Endothelial cell (in vitro differentiated cells): ENCODE measurements around the gene THAP6. TPM values are rescaled to one million over a fixed set of nuclear protein-coding genes. Genes with fewer than 3 reads are reported as not detected.
"Not testable (repeated sequence)": the region's sequence is repeated elsewhere in the genome, so short reads cannot be mapped to it uniquely, and the experiment has no call there.

Experiments
- DNase-seq: peaks from one replicate; pipeline ENCODE4 v3.0.0; 2021; ENCODE audit warnings: low spot score
- H3K27ac Mint-ChIP-seq: one replicate; pipeline ENCODE4 v1.8.0; 2021; ENCODE audit warnings: mixed read lengths, inconsistent platforms; ENCODE audit not compliant: unreplicated experiment
- H3K27me3 Mint-ChIP-seq: one replicate; pipeline ENCODE4 v1.8.0; 2021; ENCODE audit warnings: mild to moderate bottlenecking, moderate library complexity, mixed read lengths, inconsistent platforms; ENCODE audit not compliant: unreplicated experiment
- H3K36me3 Mint-ChIP-seq: one replicate; pipeline ENCODE4 v1.8.0; 2021; ENCODE audit warnings: mild to moderate bottlenecking, low read depth, mixed read lengths, inconsistent platforms; ENCODE audit not compliant: unreplicated experiment
- H3K4me1 Mint-ChIP-seq: one replicate; pipeline ENCODE4 v1.8.0; 2021; ENCODE audit warnings: mild to moderate bottlenecking, mixed read lengths, inconsistent platforms; ENCODE audit not compliant: unreplicated experiment
- H3K4me3 Mint-ChIP-seq: one replicate; pipeline ENCODE4 v1.8.0; 2021; ENCODE audit warnings: mild to moderate bottlenecking, mixed read lengths, inconsistent platforms; ENCODE audit not compliant: unreplicated experiment
- H3K9me3 Mint-ChIP-seq: one replicate; pipeline ENCODE4 v1.8.0; 2021; ENCODE audit warnings: mixed read lengths, inconsistent platforms; ENCODE audit not compliant: unreplicated experiment
- total RNA-seq: library from RNA; stranded (reverse); fragmentation: NEBNext Ultra II Directional; extraction: Animal tissue kit (Norgen Biotek cat#: 25700); gene quantifications from one replicate; pipeline ENCODE4 v1.2.1, GENCODE V29; 2021; ENCODE audit not compliant: unreplicated experiment
- TF ChIP-seq, protein P1 (sequence below): fragments of 200-600 bp; sonication (generic); IDR thresholded peaks from one replicate; pipeline ENCODE4 v1.5.0; 2021; ENCODE audit warnings: antibody characterized with exemption; ENCODE audit not compliant: unreplicated experiment

THAP6 gene
- total RNA-seq, 1 donor from 2014 or later: 7.3 TPM

DNA sequence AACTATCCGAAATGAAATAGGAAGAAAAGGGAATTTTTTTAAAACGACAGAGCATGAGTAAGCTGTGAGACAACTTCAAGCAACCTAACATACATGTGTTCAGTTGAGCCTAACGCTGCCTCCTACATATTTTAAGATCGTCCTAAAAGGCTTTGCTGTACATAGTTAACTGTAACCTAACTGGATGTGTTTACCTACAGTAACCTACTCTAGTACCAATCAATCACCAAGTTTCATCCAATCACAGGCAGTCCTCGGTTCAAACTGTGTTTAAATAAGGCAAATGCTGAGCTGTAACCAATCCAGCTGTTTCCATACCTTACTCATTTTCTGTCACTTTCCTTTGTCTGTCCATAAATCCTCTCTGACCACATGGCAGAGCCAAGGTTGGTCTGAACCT, 17.1 kb upstream of the THAP6 start:
- Mint-ChIP-seq H3K27ac (no peak overlapping the region), H3K9me3 (no peaks in the 10 kb centered on the region), H3K4me3 (no peak overlapping the region), H3K4me1 (no peaks in the 10 kb centered on the region), H3K27me3 (no peaks in the 10 kb centered on the region), H3K36me3 (peaks cover 29% of the 10 kb centered on the region)
- TF ChIP-seq, protein P1, sequence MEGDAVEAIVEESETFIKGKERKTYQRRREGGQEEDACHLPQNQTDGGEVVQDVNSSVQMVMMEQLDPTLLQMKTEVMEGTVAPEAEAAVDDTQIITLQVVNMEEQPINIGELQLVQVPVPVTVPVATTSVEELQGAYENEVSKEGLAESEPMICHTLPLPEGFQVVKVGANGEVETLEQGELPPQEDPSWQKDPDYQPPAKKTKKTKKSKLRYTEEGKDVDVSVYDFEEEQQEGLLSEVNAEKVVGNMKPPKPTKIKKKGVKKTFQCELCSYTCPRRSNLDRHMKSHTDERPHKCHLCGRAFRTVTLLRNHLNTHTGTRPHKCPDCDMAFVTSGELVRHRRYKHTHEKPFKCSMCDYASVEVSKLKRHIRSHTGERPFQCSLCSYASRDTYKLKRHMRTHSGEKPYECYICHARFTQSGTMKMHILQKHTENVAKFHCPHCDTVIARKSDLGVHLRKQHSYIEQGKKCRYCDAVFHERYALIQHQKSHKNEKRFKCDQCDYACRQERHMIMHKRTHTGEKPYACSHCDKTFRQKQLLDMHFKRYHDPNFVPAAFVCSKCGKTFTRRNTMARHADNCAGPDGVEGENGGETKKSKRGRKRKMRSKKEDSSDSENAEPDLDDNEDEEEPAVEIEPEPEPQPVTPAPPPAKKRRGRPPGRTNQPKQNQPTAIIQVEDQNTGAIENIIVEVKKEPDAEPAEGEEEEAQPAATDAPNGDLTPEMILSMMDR: no peak
- no peak for DNase-seq

DNA sequence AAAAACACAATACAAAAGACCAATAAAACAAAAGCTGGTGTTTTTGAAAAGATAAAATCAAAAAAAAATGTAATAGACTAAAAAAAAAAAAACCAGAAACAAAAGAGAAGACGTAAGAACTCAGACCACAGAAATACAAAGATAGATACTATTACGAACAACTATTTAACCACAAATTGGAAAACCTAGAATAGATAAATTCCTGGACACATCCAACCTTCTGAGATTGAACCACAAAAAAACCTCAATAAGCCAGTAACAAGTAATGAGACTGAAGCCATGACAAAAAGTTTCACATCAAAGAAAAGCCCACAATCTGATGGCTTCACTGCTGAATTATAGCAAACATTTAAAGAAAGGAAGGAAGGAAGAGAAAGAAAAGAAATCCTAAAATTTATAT, 16.2 kb upstream of the THAP6 start:
- Mint-ChIP-seq H3K4me1 (no peaks in the 10 kb centered on the region), H3K27me3 (no peaks in the 10 kb centered on the region), H3K27ac (no peak overlapping the region), H3K4me3 (no peak overlapping the region), H3K36me3 (peaks cover 29% of the 10 kb centered on the region), H3K9me3 (no peaks in the 10 kb centered on the region)
- no peak for DNase-seq
- TF ChIP-seq, protein P1: no peak

DNA sequence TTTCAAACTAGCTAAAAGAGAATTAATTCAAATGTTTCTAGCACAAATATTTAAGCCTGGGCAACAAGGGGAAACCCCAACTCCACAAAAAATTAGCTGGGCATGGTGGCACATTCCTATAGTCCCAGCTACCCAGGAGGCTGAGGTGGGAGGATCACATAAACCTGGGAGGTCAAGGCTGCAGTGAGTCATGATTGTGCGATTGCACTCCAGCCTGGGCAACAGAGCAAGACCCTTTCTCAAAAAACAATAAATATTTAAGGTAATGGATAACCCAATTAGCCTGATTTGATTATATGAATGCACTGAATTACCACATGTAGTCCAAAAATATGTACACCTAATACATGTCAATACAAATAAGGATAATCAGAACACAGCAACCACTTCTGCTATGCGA, 14.4 kb upstream of the THAP6 start:
- Mint-ChIP-seq H3K4me3 (peak overlapping the region; percentile 7), H3K36me3 (peaks cover 29% of the 10 kb centered on the region), H3K9me3 (no peaks in the 10 kb centered on the region), H3K27me3 (no peaks in the 10 kb centered on the region), H3K4me1 (no peaks in the 10 kb centered on the region), H3K27ac (no peak overlapping the region)
- TF ChIP-seq, protein P1: no peak
- no peak for DNase-seq

DNA sequence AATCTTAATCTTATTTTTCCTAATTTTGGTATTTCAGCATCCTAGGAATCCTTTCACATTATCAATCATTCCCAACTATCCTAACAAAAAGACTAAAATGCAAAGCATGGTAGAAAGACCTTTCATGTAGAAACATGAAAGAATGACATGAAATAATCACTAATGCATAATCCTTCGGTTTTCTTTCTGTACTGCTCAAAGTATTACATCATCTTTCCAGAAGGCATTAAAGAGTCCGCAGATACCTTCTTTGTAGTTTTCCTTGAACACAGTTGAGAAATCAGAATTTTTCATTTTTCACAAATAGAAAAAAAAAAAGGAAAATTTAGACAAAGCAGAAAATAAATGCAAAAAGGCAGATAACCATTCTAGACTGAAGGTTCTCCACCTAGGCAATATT, 11.6 kb upstream of the THAP6 start:
- Mint-ChIP-seq H3K27me3 (no peaks in the 10 kb centered on the region), H3K4me1 (no peaks in the 10 kb centered on the region), H3K27ac (no peak overlapping the region), H3K36me3 (peaks cover 37% of the 10 kb centered on the region), H3K9me3 (no peaks in the 10 kb centered on the region), H3K4me3 (no peak overlapping the region)
- TF ChIP-seq, protein P1: no peak
- no peak for DNase-seq

DNA sequence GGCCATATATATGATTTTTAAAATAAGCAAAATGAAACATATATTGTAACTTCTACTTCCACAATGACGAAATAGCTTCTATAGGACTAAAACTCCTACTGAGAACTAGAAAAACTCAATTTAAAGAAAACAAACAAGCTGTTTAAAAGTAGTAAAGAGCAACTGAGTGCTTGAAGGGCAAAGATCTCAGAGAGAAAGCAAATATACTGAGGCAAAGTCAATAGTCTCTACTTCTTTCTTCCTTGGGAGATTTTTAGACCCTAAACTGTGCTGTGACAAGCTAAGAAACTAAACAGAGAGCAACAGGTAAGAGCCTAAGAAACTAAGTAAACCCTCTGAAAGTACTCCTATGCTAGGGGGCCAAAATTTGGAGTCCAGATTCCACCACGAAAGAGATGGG, 8.6 kb upstream of the THAP6 start:
- H3K27me3 Mint-ChIP-seq: no peaks in the 10 kb centered on the region
- TF ChIP-seq, protein P1: no peak
- no peak overlapping the region for H3K27ac Mint-ChIP-seq
- peaks cover 11% of the 10 kb centered on the region for H3K4me1 Mint-ChIP-seq
- H3K36me3 Mint-ChIP-seq: peaks cover 8% of the 10 kb centered on the region
- H3K9me3 Mint-ChIP-seq: no peaks in the 10 kb centered on the region
- DNase-seq: no peak
- H3K4me3 Mint-ChIP-seq: no peak overlapping the region

DNA sequence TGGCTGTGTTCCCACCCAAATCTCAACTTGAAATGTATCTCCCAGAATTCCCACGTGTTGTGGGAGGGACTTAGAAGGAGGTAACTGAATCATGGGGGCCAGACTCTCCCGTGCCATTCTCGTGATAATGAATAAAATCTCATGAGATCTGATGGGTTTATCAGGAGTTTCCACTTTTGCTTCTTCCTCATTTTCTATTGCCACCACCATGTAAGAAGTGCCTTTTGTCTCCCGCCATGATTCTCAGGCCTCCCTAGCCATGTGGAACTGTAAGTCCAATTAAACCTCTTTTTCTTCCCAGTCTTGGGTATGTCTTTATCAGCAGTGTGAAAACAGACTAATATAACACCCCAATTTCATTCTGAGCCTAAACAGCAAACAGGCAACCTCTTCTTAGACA, 4.7 kb upstream of the THAP6 start:
- H3K27ac Mint-ChIP-seq, H3K27me3 Mint-ChIP-seq: not testable (repeated sequence)

More for the DNA sequence above, 4.7 kb upstream of the THAP6 start:
- H3K36me3 Mint-ChIP-seq, H3K4me3 Mint-ChIP-seq, DNase-seq, H3K9me3 Mint-ChIP-seq: not testable (repeated sequence)
- peaks cover 18% of the 10 kb centered on the region for H3K4me1 Mint-ChIP-seq
